Measurements from ENCODE around the gene VAPA.

DNA sequence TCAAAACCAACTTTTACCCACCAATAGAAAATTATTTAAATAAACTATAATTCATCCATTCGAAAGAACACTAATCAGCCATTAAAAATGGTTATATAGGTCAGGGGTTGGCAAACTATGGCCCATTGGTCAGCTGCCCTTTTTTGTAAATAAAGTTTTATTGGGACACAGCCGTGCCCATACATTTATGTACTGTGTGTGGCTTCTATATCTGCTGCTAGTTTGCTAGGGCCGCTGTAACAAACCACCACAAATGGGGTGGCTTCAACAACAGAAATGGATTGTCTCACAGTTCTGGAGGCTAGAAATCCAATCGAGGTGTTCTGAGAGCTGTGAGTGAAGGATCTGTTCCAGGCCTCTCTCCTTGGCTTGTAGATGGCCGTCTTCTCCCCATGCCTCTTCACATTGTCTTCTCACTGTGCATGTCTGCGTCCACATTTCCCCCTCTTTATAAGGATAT is 35.0 kb upstream of the VAPA start:
- TF ChIP-seq EZH2phosphoT487 (IDR thresholded peaks at IDR 0.05; ENCODE audit: borderline replicate concordance, low read depth, low read length): no peak
- TF ChIP-seq, protein P1, sequence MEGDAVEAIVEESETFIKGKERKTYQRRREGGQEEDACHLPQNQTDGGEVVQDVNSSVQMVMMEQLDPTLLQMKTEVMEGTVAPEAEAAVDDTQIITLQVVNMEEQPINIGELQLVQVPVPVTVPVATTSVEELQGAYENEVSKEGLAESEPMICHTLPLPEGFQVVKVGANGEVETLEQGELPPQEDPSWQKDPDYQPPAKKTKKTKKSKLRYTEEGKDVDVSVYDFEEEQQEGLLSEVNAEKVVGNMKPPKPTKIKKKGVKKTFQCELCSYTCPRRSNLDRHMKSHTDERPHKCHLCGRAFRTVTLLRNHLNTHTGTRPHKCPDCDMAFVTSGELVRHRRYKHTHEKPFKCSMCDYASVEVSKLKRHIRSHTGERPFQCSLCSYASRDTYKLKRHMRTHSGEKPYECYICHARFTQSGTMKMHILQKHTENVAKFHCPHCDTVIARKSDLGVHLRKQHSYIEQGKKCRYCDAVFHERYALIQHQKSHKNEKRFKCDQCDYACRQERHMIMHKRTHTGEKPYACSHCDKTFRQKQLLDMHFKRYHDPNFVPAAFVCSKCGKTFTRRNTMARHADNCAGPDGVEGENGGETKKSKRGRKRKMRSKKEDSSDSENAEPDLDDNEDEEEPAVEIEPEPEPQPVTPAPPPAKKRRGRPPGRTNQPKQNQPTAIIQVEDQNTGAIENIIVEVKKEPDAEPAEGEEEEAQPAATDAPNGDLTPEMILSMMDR (conservative IDR thresholded peaks at IDR 0.05; ENCODE audit: low read length): no peak
